Loucy (cell line): ENCODE data around the gene FIS1.
"Not testable (repeated sequence)": the region's sequence is repeated elsewhere in the genome, so short reads cannot be mapped to it uniquely, and the experiment has no call there.

Experiments
- H2AFZ ChIP-seq: fragments of 200-600 bp; sonication (generic); 2 replicates; pipeline ENCODE4 v1.6.0; 2016; ENCODE audit warnings: antibody characterized with exemption, mild to moderate bottlenecking, low read length, moderate library complexity
- H3F3A ChIP-seq: fragments of 200-600 bp; 2 replicates; pipeline ENCODE4 v1.6.0; 2016; ENCODE audit warnings: antibody characterized with exemption, low read depth, mild to moderate bottlenecking
- H3K27me3 ChIP-seq: fragments of 200-600 bp; sonication (generic); 2 replicates; pipeline ENCODE4 v1.6.1; 2014; ENCODE audit warnings: low read length, mild to moderate bottlenecking; ENCODE audit not compliant: insufficient read depth, poor library complexity, severe bottlenecking
- H3K36me3 ChIP-seq: fragments of 200-600 bp; sonication (generic); 2 replicates; pipeline ENCODE4 v1.6.1; 2016; ENCODE audit warnings: low read length; ENCODE audit not compliant: insufficient read depth
- H3K4me1 ChIP-seq: fragments of 200-600 bp; sonication (generic); 2 replicates; pipeline ENCODE4 v1.5.1; 2014; ENCODE audit warnings: low read length, mild to moderate bottlenecking; ENCODE audit not compliant: insufficient read depth, poor library complexity, severe bottlenecking
- H3K4me2 ChIP-seq: fragments of 200-600 bp; sonication (generic); 2 replicates; pipeline ENCODE4 v1.6.0; 2014; ENCODE audit warnings: antibody characterized with exemption, low read length, low read depth, mild to moderate bottlenecking; ENCODE audit not compliant: poor library complexity, severe bottlenecking
- H3K4me3 ChIP-seq: fragments of 200-600 bp; sonication (generic); 2 replicates; pipeline ENCODE4 v1.5.1; 2014; ENCODE audit warnings: low read length, mild to moderate bottlenecking, mixed read lengths; ENCODE audit not compliant: poor library complexity, severe bottlenecking
- H3K79me2 ChIP-seq: fragments of 200-600 bp; sonication (generic); 2 replicates; pipeline ENCODE4 v1.6.1; 2014; ENCODE audit warnings: low read length; ENCODE audit not compliant: insufficient read depth
- H3K9ac ChIP-seq: fragments of 200-600 bp; sonication (generic); 2 replicates; pipeline ENCODE4 v1.6.0; 2014; ENCODE audit warnings: mild to moderate bottlenecking, low read depth, low read length, moderate library complexity; ENCODE audit not compliant: poor library complexity, severe bottlenecking
- H3K9me2 ChIP-seq: fragments of 200-600 bp; sonication (generic); replicated peaks from 2 replicates; pipeline ENCODE4 v1.6.1; 2016; ENCODE audit warnings: low read depth, low read length, mixed read lengths
- H3K9me3 ChIP-seq: fragments of 200-600 bp; sonication (generic); 2 replicates; pipeline ENCODE4 v1.6.1; 2014; ENCODE audit warnings: mild to moderate bottlenecking, antibody characterized with exemption, low read length, low read depth; ENCODE audit not compliant: insufficient read depth
- H4K20me1 ChIP-seq: fragments of 200-600 bp; sonication (generic); 2 replicates; pipeline ENCODE4 v1.6.0; 2014; ENCODE audit warnings: antibody characterized with exemption, low read length, mild to moderate bottlenecking; ENCODE audit not compliant: insufficient read depth, poor library complexity, severe bottlenecking
- EZH2phosphoT487 ChIP-seq: fragments of 200-600 bp; IDR thresholded peaks from 2 replicates; pipeline ENCODE4 v1.6.1; 2018; ENCODE audit warnings: antibody characterized with exemption, mild to moderate bottlenecking, moderate library complexity, borderline replicate concordance
- TF ChIP-seq, protein P1 (sequence below): fragments of 200-600 bp; sonication (generic); conservative IDR thresholded peaks from 2 replicates; pipeline ENCODE4 v1.5.1; 2014; ENCODE audit warnings: mild to moderate bottlenecking, antibody characterized with exemption, low read length

The FIS1 gene

GRCh38 chr7:101207459-101207858, 37.4 kb downstream of the FIS1 start:
- Histone ChIP-seq H3K36me3 (no peaks in the 10 kb centered on the region), H3K4me1 (no peaks in the 10 kb centered on the region), H3F3A (no peaks in the 10 kb centered on the region), H2AFZ (no peak overlapping the region), H4K20me1 (no peaks in the 10 kb centered on the region), H3K9me3 (no peaks in the 10 kb centered on the region), H3K4me3 (no peak overlapping the region), H3K9me2 (no peaks in the 10 kb centered on the region), H3K4me2 (no peak overlapping the region), H3K9ac (no peak overlapping the region), H3K79me2 (no peaks in the 10 kb centered on the region), H3K27me3 (no peaks in the 10 kb centered on the region)
- no peak for TF ChIP-seq EZH2phosphoT487
- TF ChIP-seq, protein P1, sequence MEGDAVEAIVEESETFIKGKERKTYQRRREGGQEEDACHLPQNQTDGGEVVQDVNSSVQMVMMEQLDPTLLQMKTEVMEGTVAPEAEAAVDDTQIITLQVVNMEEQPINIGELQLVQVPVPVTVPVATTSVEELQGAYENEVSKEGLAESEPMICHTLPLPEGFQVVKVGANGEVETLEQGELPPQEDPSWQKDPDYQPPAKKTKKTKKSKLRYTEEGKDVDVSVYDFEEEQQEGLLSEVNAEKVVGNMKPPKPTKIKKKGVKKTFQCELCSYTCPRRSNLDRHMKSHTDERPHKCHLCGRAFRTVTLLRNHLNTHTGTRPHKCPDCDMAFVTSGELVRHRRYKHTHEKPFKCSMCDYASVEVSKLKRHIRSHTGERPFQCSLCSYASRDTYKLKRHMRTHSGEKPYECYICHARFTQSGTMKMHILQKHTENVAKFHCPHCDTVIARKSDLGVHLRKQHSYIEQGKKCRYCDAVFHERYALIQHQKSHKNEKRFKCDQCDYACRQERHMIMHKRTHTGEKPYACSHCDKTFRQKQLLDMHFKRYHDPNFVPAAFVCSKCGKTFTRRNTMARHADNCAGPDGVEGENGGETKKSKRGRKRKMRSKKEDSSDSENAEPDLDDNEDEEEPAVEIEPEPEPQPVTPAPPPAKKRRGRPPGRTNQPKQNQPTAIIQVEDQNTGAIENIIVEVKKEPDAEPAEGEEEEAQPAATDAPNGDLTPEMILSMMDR, result no peak

DNA sequence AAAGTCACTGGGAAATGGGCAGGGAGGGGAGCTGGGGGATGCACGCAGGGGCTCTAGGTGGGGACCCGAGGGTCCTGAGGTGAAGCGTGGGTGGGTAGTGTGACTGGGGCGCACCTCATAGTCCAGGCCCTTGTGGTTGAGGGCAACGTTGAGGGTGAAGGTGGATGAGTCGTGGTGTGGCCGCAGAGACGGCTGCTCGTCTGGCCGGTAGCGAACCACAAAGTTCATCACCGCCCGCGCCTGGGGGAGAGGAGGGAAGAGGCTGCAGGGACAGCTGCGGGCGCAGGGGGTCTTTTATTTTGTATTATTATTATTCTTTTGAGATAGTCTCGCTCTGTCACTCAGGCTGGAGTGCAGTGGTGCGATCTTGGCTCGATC, 38.2 kb downstream of the FIS1 start:
- TF ChIP-seq, protein P1, result no peak
- TF ChIP-seq EZH2phosphoT487, result no peak
- no peak overlapping the region for H3K4me2 ChIP-seq
- H3K9me3 ChIP-seq, result no peaks in the 10 kb centered on the region
- H3K27me3 ChIP-seq, result no peaks in the 10 kb centered on the region
- no peak overlapping the region for H3K4me3 ChIP-seq
- H3K4me1 ChIP-seq, result no peaks in the 10 kb centered on the region
- H3K9me2 ChIP-seq, result no peaks in the 10 kb centered on the region
- no peak overlapping the region for H2AFZ ChIP-seq
- H3K9ac ChIP-seq, result no peak overlapping the region
- no peaks in the 10 kb centered on the region for H3K79me2 ChIP-seq
- no peaks in the 10 kb centered on the region for H3K36me3 ChIP-seq
- H3F3A ChIP-seq, result no peaks in the 10 kb centered on the region
- no peaks in the 10 kb centered on the region for H4K20me1 ChIP-seq

- no peak for TF ChIP-seq EZH2phosphoT487
- TF ChIP-seq, protein P1, result no peak
- Histone ChIP-seq H3K4me3 (no peak overlapping the region), H3K9me3 (no peaks in the 10 kb centered on the region), H3K27me3 (no peaks in the 10 kb centered on the region), H3F3A (no peaks in the 10 kb centered on the region), H4K20me1 (no peaks in the 10 kb centered on the region), H3K9ac (no peak overlapping the region), H3K9me2 (no peaks in the 10 kb centered on the region), H3K4me2 (no peak overlapping the region), H2AFZ (no peak overlapping the region), H3K79me2 (no peaks in the 10 kb centered on the region), H3K36me3 (no peaks in the 10 kb centered on the region), H3K4me1 (no peaks in the 10 kb centered on the region)
These were observed 38.8 kb downstream of the FIS1 start for GRCh38 chr7:101205901-101206664.

- H3K4me2 ChIP-seq, H3K4me1 ChIP-seq, H3F3A ChIP-seq, H3K79me2 ChIP-seq, H3K27me3 ChIP-seq, H3K9ac ChIP-seq, H3K36me3 ChIP-seq, H3K9me2 ChIP-seq, H3K9me3 ChIP-seq, H4K20me1 ChIP-seq, H2AFZ ChIP-seq, H3K4me3 ChIP-seq: not testable (repeated sequence)
These were observed 40.8 kb downstream of the FIS1 start for GRCh38 chr7:101203740-101204738.
